ENCODE data around the gene ST6GALNAC3. TPM values are rescaled to one million over a fixed set of nuclear protein-coding genes. Genes with fewer than 3 reads are reported as not detected.

ST6GALNAC3 gene
- total RNA-seq, 2 experiments from 2014 or later: 0.50 to 1.2 TPM

GRCh38 chr1:76289692-76290091, 215.1 kb downstream of the ST6GALNAC3 start:
- no TSS peak for BruUV-seq (replicated peaks)
- DNase-seq (ENCODE audit: low spot score): no peak
- Histone ChIP-seq H3K4me2 (ENCODE audit: low read length) (no peak overlapping the region), H3K9me3 (ENCODE audit: low read length) (no peaks in the 10 kb centered on the region), H3K9me2 (ENCODE audit: insufficient read depth, low read length) (no peaks in the 10 kb centered on the region), H3K4me3 (ENCODE audit: low read depth, low read length, poor library complexity, severe bottlenecking) (no peak overlapping the region), H3K79me2 (ENCODE audit: insufficient read depth, low read depth, low read length) (no peaks in the 10 kb centered on the region), H2AFZ (ENCODE audit: low read length) (peak overlapping the region; percentile 75; the same call in 1 of the 2 replicates), H3K36me3 (ENCODE audit: insufficient read depth, low read length) (no peaks in the 10 kb centered on the region), H4K20me1 (ENCODE audit: insufficient read depth, low read length) (no peaks in the 10 kb centered on the region), H3K4me1 (ENCODE audit: insufficient read depth, low read length, poor library complexity, severe bottlenecking) (peaks cover 94% of the 10 kb centered on the region), H3K27ac (ENCODE audit: low read depth, low read length, poor library complexity, severe bottlenecking) (no peak overlapping the region)
- intact Hi-C loops (cut with micrococcal nuclease; ENCODE audit: unreplicated experiment): loop anchor here (5.0 kb wide), 3 partner anchors 72 to 562 kb away; partner anchors contain the start of gene RABGGTB
- ChIA-PET POLR2A (interaction anchor here (0.9 to 1.5 kb wide), 2 partner anchors 9 to 11 kb away, joined by 3 to 4 read pairs; no protein-coding TSS in a partner anchor), CTCF (ENCODE audit: unreplicated experiment) (interaction anchor here (0.6 kb wide), 1 partner anchor 63 kb away, joined by 3 read pairs; no protein-coding TSS in a partner anchor)
- no peak for TF ChIP-seq CTCF (conservative IDR thresholded peaks at IDR 0.05; ENCODE audit: low read length)

- peak overlapping the region; percentile 44 for H3K4me2 ChIP-seq (ENCODE audit: low read length)
- H2AFZ ChIP-seq (ENCODE audit: low read length): peak overlapping the region; percentile 75
- no peaks in the 10 kb centered on the region for H3K9me2 ChIP-seq (ENCODE audit: insufficient read depth, low read length)
- POLR2A ChIA-PET: interaction anchor here (0.9 to 1.5 kb wide), 2 partner anchors 10 kb away, joined by 3 to 4 read pairs; no protein-coding TSS in a partner anchor
- H3K27ac ChIP-seq (ENCODE audit: low read depth, low read length, poor library complexity, severe bottlenecking): no peak overlapping the region
- no peak for DNase-seq (ENCODE audit: low spot score)
- no peaks in the 10 kb centered on the region for H3K36me3 ChIP-seq (ENCODE audit: insufficient read depth, low read length)
- BruUV-seq (replicated peaks): no TSS peak
- H3K4me1 ChIP-seq (ENCODE audit: insufficient read depth, low read length, poor library complexity, severe bottlenecking): peaks cover 94% of the 10 kb centered on the region
- CTCF ChIA-PET (ENCODE audit: unreplicated experiment): interaction anchor here (0.6 kb wide), 1 partner anchor 63 kb away, joined by 3 read pairs; no protein-coding TSS in a partner anchor
- no peak overlapping the region for H3K4me3 ChIP-seq (ENCODE audit: low read depth, low read length, poor library complexity, severe bottlenecking)
- intact Hi-C loops (cut with micrococcal nuclease; ENCODE audit: unreplicated experiment): loop anchor here (5.0 kb wide), 3 partner anchors 73 to 563 kb away; partner anchors contain the start of gene RABGGTB
- no peaks in the 10 kb centered on the region for H4K20me1 ChIP-seq (ENCODE audit: insufficient read depth, low read length)
- no peaks in the 10 kb centered on the region for H3K79me2 ChIP-seq (ENCODE audit: insufficient read depth, low read depth, low read length)
- no peak for TF ChIP-seq CTCF (conservative IDR thresholded peaks at IDR 0.05; ENCODE audit: low read length)
- no peak for TF ChIP-seq EZH2phosphoT487 (IDR thresholded peaks at IDR 0.05; ENCODE audit: borderline replicate concordance, low read depth, low read length)
- H3K9me3 ChIP-seq (ENCODE audit: low read length): no peaks in the 10 kb centered on the region
These were observed 215.7 kb downstream of the ST6GALNAC3 start for GRCh38 chr1:76290271-76290670.

- H3K4me1 ChIP-seq (ENCODE audit: insufficient read depth, low read length, poor library complexity, severe bottlenecking): peaks cover 94% of the 10 kb centered on the region
- peak overlapping the region; percentile 44 for H3K4me2 ChIP-seq (ENCODE audit: low read length)
- no peaks in the 10 kb centered on the region for H3K9me2 ChIP-seq (ENCODE audit: insufficient read depth, low read length)
- BruUV-seq (replicated peaks): no TSS peak
- H3K79me2 ChIP-seq (ENCODE audit: insufficient read depth, low read depth, low read length): no peaks in the 10 kb centered on the region
- H3K36me3 ChIP-seq (ENCODE audit: insufficient read depth, low read length): no peaks in the 10 kb centered on the region
- intact Hi-C loops (cut with micrococcal nuclease; ENCODE audit: unreplicated experiment): loop anchor here (5.0 kb wide), 3 partner anchors 74 to 564 kb away; partner anchors contain the start of gene RABGGTB
- no peak overlapping the region for H3K27ac ChIP-seq (ENCODE audit: low read depth, low read length, poor library complexity, severe bottlenecking)
- DNase-seq (ENCODE audit: low spot score): no peak
- POLR2A ChIA-PET: interaction anchor here (0.5 to 1.5 kb wide), 6 partner anchors 9 to 135 kb away, joined by 3 read pairs; no protein-coding TSS in a partner anchor
- no peaks in the 10 kb centered on the region for H3K9me3 ChIP-seq (ENCODE audit: low read length)
- H3K4me3 ChIP-seq (ENCODE audit: low read depth, low read length, poor library complexity, severe bottlenecking): no peak overlapping the region
- TF ChIP-seq CTCF (conservative IDR thresholded peaks at IDR 0.05; ENCODE audit: low read length) (no peak), EZH2phosphoT487 (IDR thresholded peaks at IDR 0.05; ENCODE audit: borderline replicate concordance, low read depth, low read length) (no peak)
- CTCF ChIA-PET (ENCODE audit: unreplicated experiment): no interaction called here
- peak overlapping the region; percentile 75; the same call in 1 of the 2 replicates for H2AFZ ChIP-seq (ENCODE audit: low read length)
- H4K20me1 ChIP-seq (ENCODE audit: insufficient read depth, low read length): no peaks in the 10 kb centered on the region
These were observed 216.6 kb downstream of the ST6GALNAC3 start for GRCh38 chr1:76291191-76291590.

Measured in OCI-LY7 (cell line).